Loucy (cell line): Measurements from ENCODE around the gene CDPF1.

Experiments used
- H2AFZ ChIP-seq: fragments of 200-600 bp; sonication (generic); 2 replicates; pipeline ENCODE4 v1.6.0; 2016; ENCODE audit warnings: antibody characterized with exemption, mild to moderate bottlenecking, low read length, moderate library complexity
- H3F3A ChIP-seq: fragments of 200-600 bp; 2 replicates; pipeline ENCODE4 v1.6.0; 2016; ENCODE audit warnings: antibody characterized with exemption, low read depth, mild to moderate bottlenecking
- H3K27me3 ChIP-seq: fragments of 200-600 bp; sonication (generic); 2 replicates; pipeline ENCODE4 v1.6.1; 2014; ENCODE audit warnings: low read length, mild to moderate bottlenecking; ENCODE audit not compliant: insufficient read depth, poor library complexity, severe bottlenecking
- H3K36me3 ChIP-seq: fragments of 200-600 bp; sonication (generic); 2 replicates; pipeline ENCODE4 v1.6.1; 2016; ENCODE audit warnings: low read length; ENCODE audit not compliant: insufficient read depth
- H3K4me1 ChIP-seq: fragments of 200-600 bp; sonication (generic); 2 replicates; pipeline ENCODE4 v1.5.1; 2014; ENCODE audit warnings: low read length, mild to moderate bottlenecking; ENCODE audit not compliant: insufficient read depth, poor library complexity, severe bottlenecking
- H3K4me2 ChIP-seq: fragments of 200-600 bp; sonication (generic); 2 replicates; pipeline ENCODE4 v1.6.0; 2014; ENCODE audit warnings: antibody characterized with exemption, low read length, low read depth, mild to moderate bottlenecking; ENCODE audit not compliant: poor library complexity, severe bottlenecking
- H3K4me3 ChIP-seq: fragments of 200-600 bp; sonication (generic); 2 replicates; pipeline ENCODE4 v1.5.1; 2014; ENCODE audit warnings: low read length, mild to moderate bottlenecking, mixed read lengths; ENCODE audit not compliant: poor library complexity, severe bottlenecking
- H3K79me2 ChIP-seq: fragments of 200-600 bp; sonication (generic); 2 replicates; pipeline ENCODE4 v1.6.1; 2014; ENCODE audit warnings: low read length; ENCODE audit not compliant: insufficient read depth
- H3K9ac ChIP-seq: fragments of 200-600 bp; sonication (generic); 2 replicates; pipeline ENCODE4 v1.6.0; 2014; ENCODE audit warnings: mild to moderate bottlenecking, low read depth, low read length, moderate library complexity; ENCODE audit not compliant: poor library complexity, severe bottlenecking
- H3K9me2 ChIP-seq: fragments of 200-600 bp; sonication (generic); replicated peaks from 2 replicates; pipeline ENCODE4 v1.6.1; 2016; ENCODE audit warnings: low read depth, low read length, mixed read lengths
- H3K9me3 ChIP-seq: fragments of 200-600 bp; sonication (generic); 2 replicates; pipeline ENCODE4 v1.6.1; 2014; ENCODE audit warnings: mild to moderate bottlenecking, antibody characterized with exemption, low read length, low read depth; ENCODE audit not compliant: insufficient read depth
- H4K20me1 ChIP-seq: fragments of 200-600 bp; sonication (generic); 2 replicates; pipeline ENCODE4 v1.6.0; 2014; ENCODE audit warnings: antibody characterized with exemption, low read length, mild to moderate bottlenecking; ENCODE audit not compliant: insufficient read depth, poor library complexity, severe bottlenecking
- EZH2phosphoT487 ChIP-seq: fragments of 200-600 bp; IDR thresholded peaks from 2 replicates; pipeline ENCODE4 v1.6.1; 2018; ENCODE audit warnings: antibody characterized with exemption, mild to moderate bottlenecking, moderate library complexity, borderline replicate concordance
- TF ChIP-seq, protein P1 (sequence below): fragments of 200-600 bp; sonication (generic); conservative IDR thresholded peaks from 2 replicates; pipeline ENCODE4 v1.5.1; 2014; ENCODE audit warnings: mild to moderate bottlenecking, antibody characterized with exemption, low read length

The CDPF1 gene

DNA sequence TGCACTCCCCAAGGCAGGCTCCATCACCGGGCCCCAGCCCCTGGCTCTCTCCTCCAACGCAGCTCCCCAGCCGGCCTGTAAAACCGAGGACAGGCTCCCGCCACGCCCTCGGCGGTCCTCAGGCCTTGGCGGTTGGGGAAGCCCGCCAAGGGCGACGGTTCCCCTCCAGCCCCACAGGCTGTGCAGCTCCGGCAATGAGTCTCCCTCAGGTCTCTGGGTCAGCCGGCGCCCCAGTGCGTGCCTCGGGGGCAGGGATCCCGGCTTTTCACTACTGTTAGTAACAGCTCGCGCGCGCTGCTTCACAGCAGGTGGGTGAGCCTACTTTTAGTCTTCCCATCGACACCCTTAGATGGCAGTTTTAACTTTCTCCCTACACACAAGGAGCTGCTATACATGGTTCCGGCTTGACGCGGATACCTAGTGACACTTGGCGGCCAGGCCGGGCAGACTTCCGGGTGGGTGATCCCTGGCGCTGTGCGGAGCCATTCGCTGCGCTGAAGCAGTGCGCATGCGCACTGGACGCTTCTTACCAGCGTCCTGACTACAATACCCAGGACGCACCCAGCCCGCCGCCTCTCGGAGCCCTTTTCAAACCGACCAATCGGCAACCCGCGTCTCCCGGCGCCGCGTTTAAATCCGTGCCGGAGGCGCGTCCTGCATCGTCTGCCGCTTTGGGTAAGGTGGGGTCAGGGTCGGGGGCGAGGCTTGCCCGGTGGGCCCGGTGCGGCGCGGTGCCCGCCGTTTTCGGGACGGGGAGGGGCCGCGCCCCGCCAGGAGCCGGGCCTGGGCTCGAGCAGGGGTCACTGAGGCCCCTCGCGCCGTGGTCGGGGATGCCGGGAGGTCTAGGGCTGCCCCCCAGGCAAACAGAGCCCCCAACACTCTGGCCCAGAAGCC lies 46.4 kb upstream of the CDPF1 start, which contains the start of gene GTSE1:
TSS of gene GTSE1 (plus strand) at position 614 of the 894 bp plus-strand sequence. CDS start 531 bp downstream, outside the sequence.
- H3K9me2 ChIP-seq, result no peaks in the 10 kb centered on the region
- H2AFZ ChIP-seq, result peak within 1 kb of the TSS; percentile 25
- peaks cover 17% of the 10 kb centered on the region; the same call in 1 of the 2 replicates for H3K36me3 ChIP-seq
- H3K79me2 ChIP-seq, result peaks cover 66% of the 10 kb centered on the region
- H4K20me1 ChIP-seq, result no peaks in the 10 kb centered on the region
- H3K27me3 ChIP-seq, result no peaks in the 10 kb centered on the region
- no peaks in the 10 kb centered on the region for H3K9me3 ChIP-seq
- no peaks in the 10 kb centered on the region for H3F3A ChIP-seq
- H3K4me3 ChIP-seq, result peak within 1 kb of the TSS; percentile 79
- H3K4me2 ChIP-seq, result peak within 1 kb of the TSS; percentile 91
- peaks cover 51% of the 10 kb centered on the region for H3K4me1 ChIP-seq
- TF ChIP-seq, protein P1, sequence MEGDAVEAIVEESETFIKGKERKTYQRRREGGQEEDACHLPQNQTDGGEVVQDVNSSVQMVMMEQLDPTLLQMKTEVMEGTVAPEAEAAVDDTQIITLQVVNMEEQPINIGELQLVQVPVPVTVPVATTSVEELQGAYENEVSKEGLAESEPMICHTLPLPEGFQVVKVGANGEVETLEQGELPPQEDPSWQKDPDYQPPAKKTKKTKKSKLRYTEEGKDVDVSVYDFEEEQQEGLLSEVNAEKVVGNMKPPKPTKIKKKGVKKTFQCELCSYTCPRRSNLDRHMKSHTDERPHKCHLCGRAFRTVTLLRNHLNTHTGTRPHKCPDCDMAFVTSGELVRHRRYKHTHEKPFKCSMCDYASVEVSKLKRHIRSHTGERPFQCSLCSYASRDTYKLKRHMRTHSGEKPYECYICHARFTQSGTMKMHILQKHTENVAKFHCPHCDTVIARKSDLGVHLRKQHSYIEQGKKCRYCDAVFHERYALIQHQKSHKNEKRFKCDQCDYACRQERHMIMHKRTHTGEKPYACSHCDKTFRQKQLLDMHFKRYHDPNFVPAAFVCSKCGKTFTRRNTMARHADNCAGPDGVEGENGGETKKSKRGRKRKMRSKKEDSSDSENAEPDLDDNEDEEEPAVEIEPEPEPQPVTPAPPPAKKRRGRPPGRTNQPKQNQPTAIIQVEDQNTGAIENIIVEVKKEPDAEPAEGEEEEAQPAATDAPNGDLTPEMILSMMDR, result peak; percentile 42
- no peak for TF ChIP-seq EZH2phosphoT487
- peak within 1 kb of the TSS; percentile 94 for H3K9ac ChIP-seq

DNA sequence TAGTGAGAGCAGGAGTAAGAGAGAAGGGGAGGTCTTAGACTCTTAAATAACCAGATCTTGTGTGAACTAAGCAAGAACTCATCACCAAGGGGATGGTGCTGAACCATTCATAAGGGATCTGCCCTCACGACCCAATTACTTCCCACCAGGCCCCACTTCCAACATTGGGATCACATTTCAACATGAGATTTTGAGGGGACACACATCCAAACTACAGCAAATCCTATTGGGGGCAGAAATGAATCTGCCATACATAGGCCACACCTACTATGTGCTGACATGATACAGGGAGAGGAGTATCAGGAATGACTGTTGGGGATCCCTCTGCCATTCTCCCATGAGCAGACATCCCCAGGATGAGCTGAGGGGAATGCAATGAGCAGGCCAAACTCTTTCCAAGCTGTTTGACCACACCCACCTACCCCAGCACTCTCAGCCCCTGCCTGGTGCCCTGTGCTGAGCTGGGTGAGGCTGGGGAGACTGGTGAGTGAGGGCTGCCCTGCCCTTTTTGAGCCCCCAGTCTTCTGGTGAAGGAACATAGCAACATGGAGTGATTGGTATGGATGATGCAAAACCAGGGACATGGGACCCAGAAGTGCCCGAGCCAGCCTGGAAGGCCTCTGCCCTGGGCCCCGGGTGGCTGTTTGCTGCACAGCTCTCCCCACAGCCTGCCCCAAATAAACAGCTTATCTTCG lies 45.3 kb upstream of the CDPF1 start:
- H3K27me3 ChIP-seq, result no peaks in the 10 kb centered on the region
- TF ChIP-seq, protein P1, result no peak
- TF ChIP-seq EZH2phosphoT487, result no peak
- no peaks in the 10 kb centered on the region for H3K9me2 ChIP-seq
- H3K79me2 ChIP-seq, result peaks cover 55% of the 10 kb centered on the region
- no peaks in the 10 kb centered on the region for H3K9me3 ChIP-seq
- peaks cover 17% of the 10 kb centered on the region; the same call in 1 of the 2 replicates for H3K36me3 ChIP-seq
- peaks cover 48% of the 10 kb centered on the region for H3K4me1 ChIP-seq
- H4K20me1 ChIP-seq, result no peaks in the 10 kb centered on the region
- no peaks in the 10 kb centered on the region for H3F3A ChIP-seq
- peak overlapping the region; percentile 94 for H3K9ac ChIP-seq
- H3K4me2 ChIP-seq, result peak overlapping the region; percentile 91
- peak overlapping the region; percentile 79 for H3K4me3 ChIP-seq
- no peak overlapping the region for H2AFZ ChIP-seq

DNA sequence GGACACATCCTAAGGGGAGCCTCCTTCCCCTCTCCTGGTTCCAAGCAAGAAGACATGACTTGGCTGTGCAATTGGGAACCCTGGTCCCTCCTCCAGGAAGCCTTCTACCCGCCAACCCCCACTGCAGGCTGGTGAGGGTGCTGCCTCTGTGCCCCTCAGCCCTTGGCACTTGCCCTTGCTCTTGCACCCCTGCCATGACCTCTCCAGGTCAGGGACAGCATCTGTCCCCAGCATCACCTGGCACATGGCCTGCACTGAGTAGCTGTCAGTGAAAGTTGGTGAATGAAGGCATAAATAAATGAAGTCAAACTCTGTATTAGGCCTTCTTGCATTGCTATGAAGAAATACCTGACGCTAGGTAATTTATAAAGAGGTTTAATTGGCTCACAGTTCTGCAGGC lies 44.7 kb upstream of the CDPF1 start:
- Histone ChIP-seq H3K27me3 (no peaks in the 10 kb centered on the region), H3F3A (no peaks in the 10 kb centered on the region), H3K36me3 (peaks cover 17% of the 10 kb centered on the region; the same call in 1 of the 2 replicates), H3K4me1 (peaks cover 50% of the 10 kb centered on the region), H3K9ac (peak overlapping the region; percentile 94), H4K20me1 (no peaks in the 10 kb centered on the region), H2AFZ (no peak overlapping the region), H3K9me2 (no peaks in the 10 kb centered on the region), H3K9me3 (no peaks in the 10 kb centered on the region), H3K79me2 (peaks cover 49% of the 10 kb centered on the region), H3K4me3 (peak overlapping the region; percentile 79), H3K4me2 (peak overlapping the region; percentile 91)
- TF ChIP-seq EZH2phosphoT487, result no peak
- TF ChIP-seq, protein P1, result no peak
